ENCODE measurements around the gene ASCL2. TPM values are rescaled to one million over a fixed set of nuclear protein-coding genes. Genes with fewer than 3 reads are reported as not detected.

The ASCL2 gene
- total and polyA plus RNA-seq, 10 of the 15 experiments (the other 5 are each of a cell fraction or from before 2014, with no cell fraction given): not detected

GRCh38 chr11:2306877-2307500, 36.6 kb upstream of the ASCL2 start (continued):
- TF ChIP-seq ZNF592 (IDR thresholded peaks at IDR 0.05): no peak
- no peak for TF ChIP-seq ZNF217 (IDR thresholded peaks at IDR 0.05)
- TF ChIP-seq TARDBP (IDR thresholded peaks at IDR 0.05; ENCODE audit: borderline replicate concordance): no peak
- no peak for TF ChIP-seq SREBF2 (IDR thresholded peaks at IDR 0.05; ENCODE audit: low read length)
- TF ChIP-seq POLR2A (IDR thresholded peaks at IDR 0.05; ENCODE audit: low read depth, low read length): no peak
- no peak for TF ChIP-seq FOXK2 (IDR thresholded peaks at IDR 0.05)
- no peak for TF ChIP-seq SMAD5 (IDR thresholded peaks at IDR 0.05; ENCODE audit: low read depth)
- TF ChIP-seq NFXL1 (IDR thresholded peaks at IDR 0.05; ENCODE audit: borderline replicate concordance): no peak
- TF ChIP-seq ZNF24 (IDR thresholded peaks at IDR 0.05): no peak
- TF ChIP-seq ZZZ3 (IDR thresholded peaks at IDR 0.05; ENCODE audit: control insufficient read depth, insufficient read length, low read depth): no peak

DNA sequence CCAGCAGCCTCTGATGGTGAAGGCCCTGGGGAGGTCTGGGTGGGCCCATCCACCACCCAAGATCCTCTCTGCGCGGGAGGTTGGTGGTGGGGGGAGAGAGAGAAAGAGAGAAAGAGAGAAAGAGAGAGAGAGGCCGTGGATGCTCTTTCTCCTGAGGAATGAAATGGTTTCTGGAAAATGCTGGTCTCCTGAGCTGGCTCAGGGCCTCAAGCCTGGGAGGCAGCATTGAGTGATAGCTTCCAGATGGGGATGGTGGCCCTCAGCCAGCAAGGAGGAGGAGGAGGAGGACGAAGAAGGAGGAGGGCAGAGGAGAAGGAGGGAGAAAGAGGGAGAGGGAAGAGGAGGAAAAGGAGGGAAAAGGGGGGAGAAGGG, 36.0 kb upstream of the ASCL2 start:
- no peak overlapping the region for H3K9ac ChIP-seq (ENCODE audit: control insufficient read depth, insufficient read depth, low read length)
- WGBS (ENCODE audit: insufficient coverage, insufficient replicate concordance, low lambda C conversion rate, missing lambda C conversion rate): 30% methylated on average over 4 of the region's 4 CpGs
- no peak for FAIRE-seq
- ChIA-PET CTCF (interaction anchor here (0.9 to 11.0 kb wide), 11 partner anchors 40 to 596 kb away, joined by 3 to 271 read pairs (median 4); partner anchors contain the start of gene TSSC4), SMC1A (ENCODE audit: uncharacterized antibody, unreplicated experiment) (interaction anchor here (1.0 to 3.9 kb wide), 4 partner anchors 23 to 581 kb away, joined by 3 to 60 read pairs (median 10); partner anchors contain the start of gene TSSC4), POLR2A (no interaction called here), RAD21 (ENCODE audit: unreplicated experiment) (interaction anchor here (3.2 to 7.3 kb wide), 2 partner anchors 93 to 114 kb away, joined by 18 to 187 read pairs; partner anchors contain the start of gene TSSC4)
- TF ChIP-seq POLR2A (IDR thresholded peaks at IDR 0.05; ENCODE audit: low read depth, low read length) (no peak), GABPA (IDR thresholded peaks at IDR 0.05; ENCODE audit: low read depth) (no peak), CBFB (IDR thresholded peaks at IDR 0.05; ENCODE audit: low read depth) (no peak), BMI1 (IDR thresholded peaks at IDR 0.05; ENCODE audit: borderline replicate concordance) (no peak), ASH2L (IDR thresholded peaks at IDR 0.05; ENCODE audit: borderline replicate concordance, low read depth) (no peak), CBX5 (IDR thresholded peaks at IDR 0.05; ENCODE audit: low read depth) (no peak), BACH1 (IDR thresholded peaks at IDR 0.05; ENCODE audit: borderline replicate concordance) (no peak), MYC (IDR thresholded peaks at IDR 0.05; ENCODE audit: insufficient read depth, insufficient read length, insufficient replicate concordance, low read length, severe bottlenecking) (no peak), RAD51 (IDR thresholded peaks at IDR 0.05) (no peak), ATF7 (IDR thresholded peaks at IDR 0.05; ENCODE audit: low read depth) (no peak)
- in situ Hi-C loops (cut with MboI) (no loop called here), intact Hi-C loops (cut with micrococcal nuclease; ENCODE audit: unreplicated experiment) (no loop called here)
- no peak for DNase-seq (ENCODE audit: low read depth, low spot score)
- H3K27me3 ChIP-seq (replicated peaks in 1 of 2; ENCODE audit: control insufficient read depth in 2 of 2, insufficient read depth in 2 of 2, low read length in 1 of 2): no peaks in the 10 kb centered on the region
- no peak overlapping the region for H3K4me3 ChIP-seq
- H3K27ac ChIP-seq (ENCODE audit: control insufficient read depth, insufficient read depth): no peak overlapping the region
- H3K4me2 ChIP-seq (ENCODE audit: control insufficient read depth, insufficient read depth): no peak overlapping the region
- H3K79me2 ChIP-seq (ENCODE audit: control insufficient read depth, insufficient read depth, low read length): no peaks in the 10 kb centered on the region
- no peaks in the 10 kb centered on the region for H3K36me3 ChIP-seq (ENCODE audit: control insufficient read depth in 2 of 2, insufficient read depth in 2 of 2, low read length in 1 of 2)
- no peaks in the 10 kb centered on the region for H4K20me1 ChIP-seq (ENCODE audit: control insufficient read depth, insufficient read depth)
- no peaks in the 10 kb centered on the region for H3K4me1 ChIP-seq (ENCODE audit: control insufficient read depth, insufficient read depth, low read length)
- H2AFZ ChIP-seq (ENCODE audit: control insufficient read depth, low read depth, low read length): no peak overlapping the region
- no peaks in the 10 kb centered on the region for H3K9me3 ChIP-seq (replicated peaks; ENCODE audit: control insufficient read depth, insufficient read depth, low read length)
- ATAC-seq: no peak
- BruUV-seq (replicated peaks): no TSS peak
